ENCODE measurements around the gene SORD.
"Not testable (repeated sequence)": the region's sequence is repeated elsewhere in the genome, so short reads cannot be mapped to it uniquely, and the experiment has no call there.

GRCh38 chr15:45024649-45025048 is 1.7 kb downstream of the SORD start:
- TF ChIP-seq CTCF (IDR thresholded peaks at IDR 0.05); ZFX (IDR thresholded peaks at IDR 0.05; ENCODE audit: borderline replicate concordance): not testable (repeated sequence)
